ENCODE results near the gene KRTAP4-3.

- TF ChIP-seq CTCF (IDR thresholded peaks at IDR 0.05) (no peak), POLR2A (IDR thresholded peaks at IDR 0.05) (no peak)
Measured at GRCh38 chr17:41125064-41125463, 43.0 kb downstream of the KRTAP4-3 start.

Measured in vagina (tissue), 2 donors.